ENCODE measurements around the gene ALPI.
"Not testable (repeated sequence)": the region's sequence is repeated elsewhere in the genome, so short reads cannot be mapped to it uniquely, and the experiment has no call there.

The ALPI gene

GRCh38 chr2:232420463-232421188 is 35.3 kb upstream of the ALPI start:
- DNase-seq (ENCODE audit: low read depth in 1 of 2, low spot score in 1 of 2) = peak in 1 of 2 donors; percentile 15

GRCh38 chr2:232421189-232421785 is 34.7 kb upstream of the ALPI start:
- no peak for DNase-seq (ENCODE audit: low read depth in 1 of 2, low spot score in 1 of 2)

GRCh38 chr2:232422051-232422450 is 33.9 kb upstream of the ALPI start:
- DNase-seq (ENCODE audit: low read depth in 1 of 2, low spot score in 1 of 2) = no peak

GRCh38 chr2:232422996-232423395 is 33.0 kb upstream of the ALPI start:
- DNase-seq (ENCODE audit: low read depth in 1 of 2, low spot score in 1 of 2) = not testable (repeated sequence)

- DNase-seq (ENCODE audit: low read depth in 1 of 2, low spot score in 1 of 2) = not testable (repeated sequence)
Measured at GRCh38 chr2:232423407-232423806, 32.5 kb upstream of the ALPI start.

GRCh38 chr2:232431705-232432590 is 24.0 kb upstream of the ALPI start:
- no peak for DNase-seq (ENCODE audit: low read depth in 1 of 2, low spot score in 1 of 2)

- no peak for DNase-seq (ENCODE audit: low read depth in 1 of 2, low spot score in 1 of 2)
Measured at GRCh38 chr2:232432598-232433184, 23.3 kb upstream of the ALPI start.

GRCh38 chr2:232433622-232434021 is 22.3 kb upstream of the ALPI start:
- DNase-seq (ENCODE audit: low read depth in 1 of 2, low spot score in 1 of 2) = not testable (repeated sequence)

GRCh38 chr2:232434091-232434490 is 21.9 kb upstream of the ALPI start:
- no peak for DNase-seq (ENCODE audit: low read depth in 1 of 2, low spot score in 1 of 2)

- DNase-seq (ENCODE audit: low read depth in 1 of 2, low spot score in 1 of 2) = no peak
Measured at GRCh38 chr2:232434563-232435374, 21.2 kb upstream of the ALPI start.

GRCh38 chr2:232435375-232435648 is 20.6 kb upstream of the ALPI start:
- DNase-seq (ENCODE audit: low read depth in 1 of 2, low spot score in 1 of 2) = no peak

- DNase-seq (ENCODE audit: low read depth in 1 of 2, low spot score in 1 of 2) = no peak
Measured at GRCh38 chr2:232435805-232436204, 20.1 kb upstream of the ALPI start.

GRCh38 chr2:232436381-232437194 is 19.4 kb upstream of the ALPI start:
- no peak for DNase-seq (ENCODE audit: low read depth in 1 of 2, low spot score in 1 of 2)

GRCh38 chr2:232437195-232437571 is 18.8 kb upstream of the ALPI start:
- no peak for DNase-seq (ENCODE audit: low read depth in 1 of 2, low spot score in 1 of 2)

- no peak for DNase-seq (ENCODE audit: low read depth in 1 of 2, low spot score in 1 of 2)
Measured at GRCh38 chr2:232438091-232438490, 17.9 kb upstream of the ALPI start.

GRCh38 chr2:232438951-232439757 is 16.8 kb upstream of the ALPI start:
- DNase-seq (ENCODE audit: low read depth in 1 of 2, low spot score in 1 of 2) = peak in 1 of 2 donors; percentile 29

GRCh38 chr2:232439758-232440135 is 16.2 kb upstream of the ALPI start:
- no peak for DNase-seq (ENCODE audit: low read depth in 1 of 2, low spot score in 1 of 2)

- peak; percentile 72 to 84 for DNase-seq (ENCODE audit: low read depth in 1 of 2, low spot score in 1 of 2)
Measured at GRCh38 chr2:232440220-232441018, 15.5 kb upstream of the ALPI start.

All from stimulated activated CD4-positive, alpha-beta T cell treated with anti-CD3 and anti-CD28 coated beads, Interleukin-15, amount 100 ng/mL, for 1 hour (primary cell).